ENCODE results near the gene FNDC3B. TPM values are rescaled to one million over a fixed set of nuclear protein-coding genes. Genes with fewer than 3 reads are reported as not detected.

Gene FNDC3B
- total and polyA plus RNA-seq, 2 of the 8 experiments (the other 6 are each of a cell fraction or from before 2014, with no cell fraction given) = 14.1 to 44.4 TPM

DNA sequence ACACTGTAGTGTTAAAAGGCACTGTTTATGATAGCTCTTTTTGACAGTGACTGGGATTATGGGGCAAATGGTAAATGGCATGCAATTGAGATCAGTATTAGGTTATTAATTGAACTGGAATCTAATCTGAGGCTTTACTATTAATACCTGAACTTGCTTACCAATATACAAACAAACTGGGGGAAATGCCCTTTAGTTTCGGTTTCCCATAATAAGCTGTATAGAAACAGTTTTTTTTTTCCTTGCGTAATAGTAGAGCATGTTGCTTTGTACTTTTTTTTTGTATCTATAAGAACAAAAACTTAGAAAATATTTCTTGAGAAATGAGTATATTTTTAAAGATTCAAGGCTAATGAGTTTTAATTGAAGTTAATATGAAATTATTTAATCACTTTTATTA is 95.0 kb downstream of the FNDC3B start:
- no peak overlapping the region; the same call in 1 of the 2 replicates for H2AK5ac ChIP-seq (ENCODE audit: low read depth, low read length)
- H3K4me2 ChIP-seq (ENCODE audit: insufficient read depth in 1 of 2, low read depth in 2 of 2, low read length in 2 of 2) = no peak overlapping the region
- no peak overlapping the region for H2BK120ac ChIP-seq (replicated peaks; ENCODE audit: low read depth, low read length)
- H3K4me3 ChIP-seq (ENCODE audit: extremely low read depth in 1 of 4, insufficient read depth in 2 of 4, low read depth in 3 of 4, low read length in 4 of 4) = no peak overlapping the region
- no peak overlapping the region for H2BK20ac ChIP-seq (ENCODE audit: low read length)
- ChIA-PET CTCF (ENCODE audit: partially characterized antibody) (interaction anchor here (0.7 to 1.1 kb wide), 3 partner anchors 99 to 198 kb away, joined by 3 to 4 read pairs (median 3); no protein-coding TSS in a partner anchor), POLR2A (ENCODE audit: partially characterized antibody) (interaction anchor here (0.6 kb wide), 1 partner anchor 55 kb away, joined by 3 read pairs; no protein-coding TSS in a partner anchor)
- no peaks in the 10 kb centered on the region for H3K23me2 ChIP-seq (ENCODE audit: low read depth, low read length)
- no peaks in the 10 kb centered on the region for H4K20me1 ChIP-seq (replicated peaks in 1 of 2; ENCODE audit: control insufficient read depth in 1 of 2, insufficient read depth in 2 of 2, low read length in 2 of 2)
- WGBS, 2 experiments (ENCODE audit: extremely low coverage in 1 of 2, insufficient coverage in 1 of 2, insufficient read length in 1 of 2, insufficient replicate concordance in 2 of 2, low coverage in 1 of 2, low lambda C conversion rate in 2 of 2, missing lambda C conversion rate in 1 of 2) = 94% methylated on average over 2 of the region's 2 CpGs; no CpG with 5 or more reads in 1 of the 2 experiments
- H3K4me1 ChIP-seq (replicated peaks in 1 of 4; ENCODE audit: control insufficient read depth in 3 of 4, insufficient read depth in 4 of 4, low read length in 3 of 4) = peaks cover 3 to 23% (median 18%) of the 10 kb centered on the region in 4 experiments
- H2AFZ ChIP-seq (ENCODE audit: low read length) = no peak overlapping the region
- H3K23ac ChIP-seq (ENCODE audit: insufficient read length) = no peak overlapping the region
- FAIRE-seq = no peak
- no peak overlapping the region for H3K4ac ChIP-seq (replicated peaks; ENCODE audit: insufficient read length, low read depth, low read length)
- H3K14ac ChIP-seq (ENCODE audit: insufficient read length) = no peak overlapping the region
- H3K79me1 ChIP-seq (ENCODE audit: low read depth, low read length) = no peaks in the 10 kb centered on the region; the same call in 1 of the 2 replicates
- no peak overlapping the region for H4K5ac ChIP-seq (ENCODE audit: insufficient read length, low read depth, low read length)
- H3K9me3 ChIP-seq (ENCODE audit: insufficient read depth in 2 of 2, low read depth in 1 of 2, low read length in 1 of 2) = no peaks in the 10 kb centered on the region
- H2BK15ac ChIP-seq (ENCODE audit: low read length) = no peak overlapping the region
- no peaks in the 10 kb centered on the region for H3K27me3 ChIP-seq (replicated peaks in 1 of 4; ENCODE audit: control insufficient read depth in 3 of 4, extremely low read depth in 1 of 4, insufficient read depth in 3 of 4, low read length in 3 of 4)
- H2BK5ac ChIP-seq (ENCODE audit: low read depth, low read length) = no peak overlapping the region
- H3K36me3 ChIP-seq (ENCODE audit: control insufficient read depth in 2 of 4, insufficient read depth in 4 of 4, low read length in 3 of 4) = no peaks in the 10 kb centered on the region; a peak in 2 of 8 replicates
- H2BK12ac ChIP-seq (ENCODE audit: low read depth, low read length) = no peak overlapping the region
- no peak overlapping the region for H3K9ac ChIP-seq (replicated peaks in 1 of 4; ENCODE audit: extremely low read depth in 1 of 4, low read depth in 3 of 4, low read length in 3 of 4)
- peaks cover 0 to 32% of the 10 kb centered on the region in 2 experiments; a peak in 3 of 4 replicates for H3K79me2 ChIP-seq (ENCODE audit: control insufficient read depth in 1 of 2, insufficient read depth in 2 of 2, low read length in 2 of 2)
- H4K8ac ChIP-seq (ENCODE audit: extremely low read depth, insufficient read depth, low read length) = no peak overlapping the region
- H4K91ac ChIP-seq (replicated peaks; ENCODE audit: insufficient read length, low read length) = no peak overlapping the region
- no peak for DNase-seq (ENCODE audit: low read depth in 1 of 2, low spot score in 2 of 2)
- H3K18ac ChIP-seq (ENCODE audit: extremely low read depth, low read length) = no peak overlapping the region
- H3K56ac ChIP-seq (replicated peaks; ENCODE audit: insufficient read length, low read depth, low read length) = no peak overlapping the region
- no peak overlapping the region for H3K27ac ChIP-seq (ENCODE audit: low read depth, low read length)
- no peak for TF ChIP-seq CREB1 (IDR thresholded peaks at IDR 0.05)
- no peak for TF ChIP-seq RFX5 (IDR thresholded peaks at IDR 0.05; ENCODE audit: borderline replicate concordance, low read depth, low read length)
- TF ChIP-seq JUND (IDR thresholded peaks at IDR 0.05; ENCODE audit: low read length) = no peak
- no peak for TF ChIP-seq HDAC2 (IDR thresholded peaks at IDR 0.05; ENCODE audit: borderline replicate concordance in 1 of 2, low read depth in 2 of 2, low read length in 2 of 2)
- TF ChIP-seq CEBPB (IDR thresholded peaks at IDR 0.05; ENCODE audit: low read depth, low read length) = no peak
- TF ChIP-seq EZH2 (IDR thresholded peaks at IDR 0.05; ENCODE audit: low read depth, low read length, severe bottlenecking) = no peak
- no peak for TF ChIP-seq SP1 (IDR thresholded peaks at IDR 0.05; ENCODE audit: low read depth, low read length)
- TF ChIP-seq EP300 (IDR thresholded peaks at IDR 0.05; ENCODE audit: borderline replicate concordance in 1 of 2, low read depth in 2 of 2, low read length in 2 of 2) = no peak
- TF ChIP-seq, protein P1, sequence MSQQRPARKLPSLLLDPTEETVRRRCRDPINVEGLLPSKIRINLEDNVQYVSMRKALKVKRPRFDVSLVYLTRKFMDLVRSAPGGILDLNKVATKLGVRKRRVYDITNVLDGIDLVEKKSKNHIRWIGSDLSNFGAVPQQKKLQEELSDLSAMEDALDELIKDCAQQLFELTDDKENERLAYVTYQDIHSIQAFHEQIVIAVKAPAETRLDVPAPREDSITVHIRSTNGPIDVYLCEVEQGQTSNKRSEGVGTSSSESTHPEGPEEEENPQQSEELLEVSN (IDR thresholded peaks at IDR 0.05) = no peak
- no peak for TF ChIP-seq POLR2A (IDR thresholded peaks at IDR 0.05; ENCODE audit: control extremely low read depth in 1 of 2, low read depth in 2 of 2, low read length in 2 of 2)
- no peak for TF ChIP-seq ASH2L (IDR thresholded peaks at IDR 0.05; ENCODE audit: low read length)
- TF ChIP-seq NANOG (IDR thresholded peaks at IDR 0.05; ENCODE audit: insufficient read depth, low read depth, low read length, poor library complexity, severe bottlenecking) = no peak
- no peak for TF ChIP-seq CBX8 (IDR thresholded peaks at IDR 0.05; ENCODE audit: borderline replicate concordance, low read depth, low read length)
